Measurements from ENCODE around the gene SLC17A6.

DNA sequence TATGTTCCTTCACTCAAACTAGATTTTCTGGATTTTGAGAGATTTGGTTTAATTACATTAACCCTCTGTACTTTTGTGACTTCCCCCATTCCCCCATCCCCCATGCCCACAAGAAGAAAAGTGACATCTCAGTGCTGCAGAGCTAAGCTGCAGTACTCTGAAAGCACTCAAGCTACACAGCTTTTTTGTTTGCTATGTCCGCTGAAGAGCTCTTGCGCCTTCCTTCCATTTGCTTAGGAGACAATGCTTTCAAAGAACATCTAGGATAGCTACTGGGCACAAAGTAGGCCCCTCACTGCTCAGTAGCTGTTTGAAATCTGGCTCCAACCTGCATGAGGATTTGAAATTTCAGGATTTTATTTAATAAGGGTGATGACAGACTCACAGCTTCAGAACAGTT, 69.7 kb downstream of the SLC17A6 start:
- TF ChIP-seq, protein P1, sequence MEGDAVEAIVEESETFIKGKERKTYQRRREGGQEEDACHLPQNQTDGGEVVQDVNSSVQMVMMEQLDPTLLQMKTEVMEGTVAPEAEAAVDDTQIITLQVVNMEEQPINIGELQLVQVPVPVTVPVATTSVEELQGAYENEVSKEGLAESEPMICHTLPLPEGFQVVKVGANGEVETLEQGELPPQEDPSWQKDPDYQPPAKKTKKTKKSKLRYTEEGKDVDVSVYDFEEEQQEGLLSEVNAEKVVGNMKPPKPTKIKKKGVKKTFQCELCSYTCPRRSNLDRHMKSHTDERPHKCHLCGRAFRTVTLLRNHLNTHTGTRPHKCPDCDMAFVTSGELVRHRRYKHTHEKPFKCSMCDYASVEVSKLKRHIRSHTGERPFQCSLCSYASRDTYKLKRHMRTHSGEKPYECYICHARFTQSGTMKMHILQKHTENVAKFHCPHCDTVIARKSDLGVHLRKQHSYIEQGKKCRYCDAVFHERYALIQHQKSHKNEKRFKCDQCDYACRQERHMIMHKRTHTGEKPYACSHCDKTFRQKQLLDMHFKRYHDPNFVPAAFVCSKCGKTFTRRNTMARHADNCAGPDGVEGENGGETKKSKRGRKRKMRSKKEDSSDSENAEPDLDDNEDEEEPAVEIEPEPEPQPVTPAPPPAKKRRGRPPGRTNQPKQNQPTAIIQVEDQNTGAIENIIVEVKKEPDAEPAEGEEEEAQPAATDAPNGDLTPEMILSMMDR (IDR thresholded peaks at IDR 0.05), result no peak
- TF ChIP-seq POLR2A (IDR thresholded peaks at IDR 0.05) (no peak), POLR2AphosphoS5 (IDR thresholded peaks at IDR 0.05) (no peak)

Measured in suprapubic skin (tissue), 4 donors.